GM18502 (cell line): ENCODE data around the gene MPP7.

ENCODE experiments used
- ATAC-seq: cut with Tn5 transposase; IDR thresholded peaks from one replicate; pipeline ENCODE4 v1.9.1; 2021; ENCODE audit warnings: mild to moderate bottlenecking; ENCODE audit not compliant: unreplicated experiment, poor library complexity

Gene MPP7

DNA sequence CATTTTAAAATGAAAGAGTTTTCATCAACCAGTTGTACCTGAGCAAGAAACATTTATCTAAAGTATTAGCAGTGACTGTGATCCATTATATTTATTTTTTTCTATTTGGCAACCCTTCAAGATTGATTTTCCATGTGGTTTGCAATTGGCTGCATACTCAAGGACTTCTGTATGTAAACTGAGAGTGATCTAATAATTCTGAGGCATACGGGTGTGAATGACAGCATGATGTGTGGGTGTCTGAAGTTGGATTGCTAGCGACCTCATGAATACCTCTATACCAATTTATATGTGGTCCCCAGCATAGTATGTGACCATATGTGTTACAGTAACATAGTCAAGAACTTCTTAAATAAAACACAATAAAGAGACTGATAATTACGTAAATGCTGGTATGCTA lies 8.2 kb upstream of the MPP7 start:
- ATAC-seq = no peak

DNA sequence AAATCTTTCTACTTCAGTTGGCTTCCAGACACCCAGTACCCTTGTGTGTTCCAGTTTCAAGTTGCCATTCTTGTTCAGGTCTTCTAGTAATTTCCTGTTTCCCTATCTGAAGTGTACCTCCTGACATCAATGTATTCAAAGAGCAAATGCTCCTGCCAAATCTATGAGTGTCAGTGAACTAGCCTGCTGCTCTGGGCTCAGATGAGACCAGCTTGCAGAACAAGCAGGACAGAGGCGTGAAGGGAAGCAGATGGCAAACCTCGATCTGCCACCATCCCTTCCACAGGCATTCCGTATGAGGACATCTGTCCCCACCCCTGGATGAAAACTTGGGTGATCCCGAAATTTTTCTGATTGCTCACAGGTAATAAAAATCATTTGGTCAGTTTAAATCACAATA lies 4.4 kb upstream of the MPP7 start:
- no peak for ATAC-seq

DNA sequence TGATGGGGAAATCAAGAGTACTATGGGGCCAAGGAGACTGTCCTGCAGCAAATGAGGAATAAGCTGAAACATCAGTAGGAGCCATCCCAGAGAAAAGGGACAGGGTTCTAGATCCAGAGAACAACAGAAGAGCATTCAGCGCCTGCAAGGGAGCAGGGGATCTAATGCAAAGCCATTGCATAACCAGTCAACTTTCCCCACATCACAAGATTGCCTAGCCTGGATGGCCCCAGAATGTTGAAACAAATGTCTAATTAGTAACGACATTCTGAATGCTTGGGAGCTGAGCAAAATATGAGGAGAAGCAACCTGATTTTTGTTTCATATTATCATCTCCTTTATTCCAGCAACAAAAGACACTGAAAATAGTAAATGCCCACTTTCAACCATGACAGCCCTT lies 2.7 kb upstream of the MPP7 start:
- ATAC-seq = no peak

DNA sequence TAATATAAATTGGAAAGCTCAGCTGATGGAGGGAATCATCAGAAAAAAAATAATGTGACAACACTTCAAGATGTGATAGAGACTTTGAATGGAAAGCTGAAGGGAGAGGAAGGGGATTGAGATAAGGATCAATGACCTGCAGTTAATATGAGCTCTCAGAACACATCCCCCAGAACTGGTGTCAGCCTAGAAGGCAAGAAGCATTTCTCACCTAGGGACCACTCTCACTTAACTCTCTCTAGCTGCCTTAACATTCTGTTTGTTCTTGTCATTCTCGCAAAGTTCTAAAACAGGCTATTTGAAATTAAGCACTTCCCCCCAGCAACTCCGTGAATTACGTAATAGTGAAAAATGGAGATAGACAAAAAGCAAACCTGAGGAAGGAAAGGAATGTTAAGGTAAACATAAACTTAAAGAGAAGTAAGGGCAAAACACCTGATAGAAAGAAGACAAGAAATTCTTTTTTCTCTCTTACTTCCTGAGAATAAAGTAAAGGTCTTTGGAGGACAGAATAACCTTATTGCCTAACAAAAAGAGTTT lies 1.2 kb upstream of the MPP7 start:
- ATAC-seq = no peak

DNA sequence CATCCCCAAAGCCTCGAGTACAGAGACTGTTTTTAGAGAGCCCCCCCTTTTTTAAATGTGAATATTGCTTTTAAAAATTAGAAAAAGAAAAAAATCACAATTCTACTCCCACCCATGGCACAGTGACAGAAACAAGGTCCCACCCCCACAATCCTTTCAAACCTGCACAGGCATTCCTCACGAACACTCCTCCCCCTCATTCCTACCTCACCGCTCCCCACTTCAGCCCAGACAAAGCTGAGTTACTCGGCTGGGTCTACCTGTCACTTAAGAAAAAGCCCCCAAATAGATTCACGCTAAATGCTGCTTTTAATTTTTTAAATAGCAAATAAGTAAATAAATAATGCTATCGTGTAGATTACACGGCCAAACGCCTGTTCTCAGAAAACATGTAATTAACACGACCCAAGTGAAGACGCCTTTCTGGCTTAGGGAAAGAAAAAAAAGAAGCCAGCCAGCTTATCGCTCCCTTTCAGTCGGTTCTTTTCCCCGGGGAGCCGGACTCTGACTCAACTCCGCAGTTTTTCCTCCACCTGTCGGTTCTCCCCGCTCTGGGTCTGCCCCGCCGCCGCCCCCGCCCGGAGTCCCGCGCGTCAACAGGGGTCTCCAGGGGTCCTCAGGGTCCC lies 739 bp downstream of the MPP7 start:
- no peak for ATAC-seq

DNA sequence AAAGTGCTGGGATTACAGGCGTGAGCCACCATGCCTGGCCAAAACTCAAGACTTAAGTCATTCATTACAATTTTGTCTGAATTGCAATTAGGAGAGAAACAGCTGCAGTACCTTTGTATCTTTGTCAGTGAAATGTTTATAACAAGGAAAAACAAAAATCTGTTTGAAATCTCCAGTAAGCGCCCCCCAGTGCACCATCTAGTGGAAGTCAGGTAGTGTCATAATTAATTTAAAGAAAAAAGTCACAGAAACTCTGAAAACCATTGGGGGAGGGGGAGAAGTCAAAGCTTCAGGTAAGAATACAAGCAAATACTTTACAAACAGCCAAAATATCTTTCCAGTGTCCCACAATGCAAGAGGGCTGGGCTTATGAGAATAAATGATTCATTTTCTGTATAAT lies 2.8 kb downstream of the MPP7 start:
- ATAC-seq = no peak

DNA sequence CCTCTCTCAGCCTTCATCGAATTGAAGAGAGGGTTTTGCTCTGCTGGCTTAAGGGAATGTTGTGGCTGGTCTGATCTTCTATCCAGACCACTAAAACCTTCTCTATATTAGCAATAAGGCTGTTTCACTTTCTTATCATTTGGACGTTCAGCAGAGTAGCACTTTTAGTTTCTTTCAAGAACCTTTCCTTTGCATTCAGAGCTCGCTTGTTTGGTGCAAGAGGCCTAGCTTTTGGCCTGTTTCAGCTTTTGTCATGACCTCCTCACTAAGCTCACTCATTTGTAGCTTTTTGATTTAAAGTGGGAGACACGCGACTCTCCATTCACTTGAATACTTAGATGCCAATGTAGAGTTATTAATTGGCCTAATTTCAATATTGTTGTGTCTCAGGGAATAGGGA lies 3.9 kb downstream of the MPP7 start:
- no peak for ATAC-seq

DNA sequence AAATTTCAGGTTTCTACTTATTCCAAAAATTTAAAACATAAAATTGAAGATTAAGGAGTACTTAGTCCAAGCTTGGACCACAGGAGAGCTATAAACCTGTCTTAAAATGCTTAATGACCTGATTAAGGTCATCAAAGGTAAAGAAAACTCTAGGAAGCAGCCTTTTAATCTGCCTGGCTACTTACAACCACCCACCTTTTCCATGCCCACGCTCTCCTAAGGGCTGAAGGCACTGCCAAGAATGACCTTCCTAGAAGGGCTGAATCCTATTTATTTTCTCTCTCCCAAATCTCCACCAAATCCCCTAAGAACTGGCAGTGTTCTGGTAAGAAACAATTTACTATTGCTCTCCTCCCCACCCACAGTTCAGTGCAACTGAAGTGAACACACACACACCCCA lies 6.8 kb downstream of the MPP7 start:
- no peak for ATAC-seq

DNA sequence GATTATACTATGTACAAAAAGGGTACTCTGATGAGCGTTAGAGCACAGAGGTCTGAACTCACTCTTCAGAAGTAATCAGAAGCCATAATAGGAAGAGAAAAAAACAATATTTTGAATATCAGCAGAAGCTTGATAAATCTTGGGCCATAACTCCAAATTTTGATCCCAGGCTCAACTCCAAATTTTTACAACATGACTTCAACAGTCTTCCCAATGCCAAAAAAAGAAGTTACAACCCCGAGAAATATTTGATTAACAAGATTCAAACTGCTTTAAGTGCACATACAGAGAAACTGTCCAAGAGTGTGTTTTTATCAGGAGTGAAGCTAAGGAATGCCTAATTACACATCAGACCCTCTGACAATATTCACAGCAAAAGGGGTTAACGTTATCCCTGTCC lies 7.5 kb downstream of the MPP7 start:
- ATAC-seq = no peak

DNA sequence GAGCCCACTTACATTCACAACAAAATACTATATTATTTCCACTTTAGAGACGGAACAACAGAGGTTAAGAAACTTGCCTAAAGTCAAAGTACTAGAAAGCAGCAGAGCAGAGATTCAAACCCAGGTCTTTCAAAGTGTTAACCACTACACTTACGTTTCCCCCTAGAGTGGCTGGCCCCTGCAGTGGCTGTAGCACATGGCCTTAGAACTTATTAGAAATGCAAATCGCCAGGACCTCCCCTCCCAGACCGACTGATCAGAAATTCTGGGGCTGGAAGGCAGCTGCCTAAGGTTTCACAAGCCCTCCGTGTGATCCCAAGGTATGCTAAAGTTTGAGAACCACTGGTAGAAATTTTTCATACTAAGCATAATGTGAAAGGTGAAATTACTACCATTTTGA lies 8.1 kb downstream of the MPP7 start:
- no peak for ATAC-seq

DNA sequence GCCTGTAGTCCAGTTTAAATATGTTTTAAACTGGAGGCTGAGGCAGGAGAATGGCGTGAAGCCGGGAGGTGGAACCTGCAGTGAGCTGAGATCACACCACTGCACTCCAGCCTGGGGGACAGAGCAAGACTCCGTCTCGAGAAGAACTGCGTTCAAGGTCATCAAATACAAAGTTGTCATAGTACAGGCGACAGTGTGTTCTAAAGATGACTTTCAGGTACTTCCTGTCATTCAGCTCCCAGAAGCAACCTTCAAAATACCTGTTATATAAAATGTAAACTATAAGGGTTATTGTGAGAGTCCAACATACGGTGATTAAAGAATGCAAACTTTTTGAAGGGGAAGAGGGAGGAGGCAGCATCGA lies 8.7 kb downstream of the MPP7 start:
- no peak for ATAC-seq

DNA sequence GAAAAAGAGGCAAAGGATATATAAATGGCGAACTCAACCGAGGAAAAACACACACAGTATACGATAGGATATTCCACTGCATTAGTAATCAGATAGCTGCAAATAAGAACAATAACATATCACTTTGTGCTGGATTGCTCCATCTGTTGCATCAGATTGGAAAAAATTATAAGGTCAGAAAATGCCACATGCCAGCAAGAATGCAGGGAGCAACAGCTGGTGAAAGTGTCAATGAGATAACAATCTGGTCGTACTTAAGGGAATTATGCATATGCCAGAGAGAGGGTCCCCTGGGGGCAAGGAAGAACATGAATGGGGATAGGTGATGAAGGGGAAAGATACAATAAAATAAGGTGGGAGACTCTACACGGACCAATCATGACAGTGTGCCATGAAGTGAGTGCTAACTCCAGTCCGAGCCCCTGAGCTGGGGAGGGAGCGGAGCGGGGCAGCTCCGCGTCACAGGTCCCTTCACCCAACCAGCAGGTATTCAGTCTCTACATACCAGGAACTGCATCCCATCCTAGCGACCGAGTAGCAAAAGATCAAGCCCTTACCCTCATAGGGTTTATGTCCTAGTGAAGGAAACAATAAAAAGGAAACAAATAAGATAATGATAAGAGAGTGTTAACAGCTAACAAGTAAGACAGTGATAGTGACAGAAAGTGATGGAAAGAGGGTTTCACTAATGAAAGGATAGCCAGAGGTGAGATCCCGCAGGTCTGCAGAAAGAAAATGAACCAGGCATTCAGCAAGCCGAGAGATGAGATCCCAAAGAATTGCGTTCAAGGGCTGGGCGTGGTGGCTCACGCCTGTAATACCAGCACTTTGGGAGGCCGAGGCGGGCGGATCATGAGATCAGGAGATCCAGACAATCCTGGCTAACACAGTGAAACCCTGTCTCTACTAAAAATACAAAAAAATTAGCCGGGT lies 9.4 kb downstream of the MPP7 start:
- no peak for ATAC-seq

DNA sequence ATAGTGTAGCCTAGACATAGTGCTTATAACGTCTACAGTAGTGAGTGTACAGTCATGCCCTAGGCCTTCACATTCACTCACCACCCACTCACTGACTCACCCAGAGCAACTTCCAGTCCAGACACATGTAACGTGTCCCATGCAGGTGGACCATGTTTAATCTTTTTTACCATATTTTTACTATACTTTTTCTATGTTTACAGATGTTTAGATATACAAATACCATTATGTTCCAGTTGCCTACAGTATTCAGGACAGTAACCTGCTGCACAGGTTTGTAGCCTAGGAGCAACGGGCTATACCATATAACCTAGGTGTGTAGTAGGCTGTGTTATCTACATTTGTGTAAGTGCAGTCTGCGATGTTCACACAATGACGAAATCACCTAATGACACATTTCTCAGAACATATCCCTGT lies 11.0 kb downstream of the MPP7 start:
- ATAC-seq = no peak

DNA sequence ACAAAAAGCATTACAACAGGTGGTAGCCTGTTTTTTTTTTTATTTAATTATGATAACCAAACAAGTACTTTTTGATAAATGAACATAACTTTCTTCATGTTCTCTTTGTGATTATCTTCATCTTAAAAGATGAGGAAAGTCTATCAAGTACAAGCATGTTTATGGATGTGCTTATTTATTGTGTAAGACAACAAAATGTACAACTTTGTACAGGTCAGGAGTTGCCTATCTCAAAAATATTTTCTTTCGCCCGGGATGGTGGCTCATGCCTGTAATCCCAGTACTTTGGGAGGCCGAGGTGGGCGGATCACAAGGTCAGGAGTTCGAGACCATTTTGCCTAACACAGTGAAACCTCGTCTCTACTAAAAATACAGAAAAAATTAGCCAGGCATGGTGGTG lies 17.0 kb downstream of the MPP7 start:
- ATAC-seq = no peak

DNA sequence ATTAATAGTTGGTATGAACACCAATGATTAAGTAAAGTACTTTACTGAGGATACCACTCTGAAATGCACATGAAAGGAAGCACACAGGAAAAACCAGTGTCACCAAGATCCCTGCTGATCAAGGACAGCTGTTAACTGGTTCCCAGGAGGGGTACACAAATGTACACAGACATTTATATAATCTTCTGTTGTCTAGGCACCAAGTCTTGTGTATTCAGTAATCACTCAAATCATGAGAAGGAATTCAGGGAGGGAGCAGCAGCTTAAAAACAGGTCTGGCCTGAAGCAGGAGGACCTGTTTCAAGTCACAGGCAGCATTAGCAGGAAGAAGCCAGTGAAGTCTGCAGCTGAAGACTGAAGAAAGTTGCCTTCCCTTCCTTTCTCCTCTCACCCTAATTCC lies 18.7 kb downstream of the MPP7 start:
- ATAC-seq = no peak

DNA sequence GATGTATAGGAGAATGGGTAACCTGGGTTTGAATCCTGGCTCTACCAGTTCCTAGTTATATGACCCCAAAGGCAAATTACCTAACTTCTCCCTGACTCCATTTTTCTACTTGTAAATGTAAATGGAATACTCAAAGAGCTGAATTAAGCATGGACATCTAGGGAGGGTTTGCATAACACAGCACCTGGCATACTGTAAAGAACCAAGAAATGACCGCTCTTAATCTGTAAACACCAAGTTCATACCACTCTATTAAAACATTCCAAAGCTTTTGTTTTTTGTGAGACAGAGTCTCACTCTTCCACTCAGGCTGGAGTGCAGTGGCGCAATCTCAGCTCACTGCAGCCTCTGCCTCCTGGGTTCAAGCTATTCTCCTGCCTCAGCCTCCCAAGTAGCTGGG lies 19.6 kb downstream of the MPP7 start:
- no peak for ATAC-seq

DNA sequence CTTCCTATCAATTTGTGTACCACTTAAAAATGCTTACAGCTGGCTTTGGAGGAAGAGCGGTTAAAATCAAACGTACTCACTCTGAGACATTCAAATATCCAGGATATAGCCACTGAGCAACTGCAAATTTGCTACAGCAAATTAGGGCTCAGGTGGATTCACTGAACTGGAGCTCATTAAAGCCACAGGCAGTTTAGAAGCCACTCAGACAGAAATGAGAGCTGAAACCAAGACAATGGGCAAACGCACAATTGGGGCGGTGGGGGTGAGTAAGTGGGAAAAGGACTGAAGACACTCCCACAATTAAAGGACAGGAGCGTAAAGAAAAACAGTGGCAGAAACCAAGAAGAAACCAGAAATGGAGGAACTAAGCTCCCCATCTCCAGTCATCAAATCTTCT lies 20.5 kb downstream of the MPP7 start:
- no peak for ATAC-seq

DNA sequence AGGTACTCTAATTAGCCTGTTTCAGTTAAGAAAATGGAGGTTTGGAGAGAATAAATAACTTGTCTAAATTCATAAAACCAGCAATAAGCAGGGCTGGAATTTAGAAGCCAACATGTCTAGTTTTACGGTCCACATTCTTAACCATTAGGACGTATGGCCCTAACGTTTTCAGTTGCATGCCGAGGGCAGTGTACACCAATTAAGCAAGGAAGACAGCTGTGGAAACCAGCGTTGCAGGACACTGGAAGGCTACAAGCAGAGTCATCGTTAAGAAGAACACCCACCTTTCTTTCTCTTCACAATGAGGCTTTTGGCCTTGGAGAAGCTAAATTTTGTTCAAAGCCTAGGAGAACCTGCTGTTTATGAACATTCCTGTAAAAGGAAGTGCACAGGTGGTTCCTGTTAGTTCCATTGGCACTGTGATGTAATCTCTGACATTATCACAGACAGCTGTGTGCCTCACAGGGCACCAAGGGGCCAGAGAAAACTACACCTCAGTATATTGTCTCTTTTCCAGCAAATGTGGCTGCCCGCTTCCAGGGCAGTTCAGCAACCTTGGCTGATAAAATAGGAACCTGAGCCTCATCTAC lies 21.0 kb downstream of the MPP7 start:
- ATAC-seq = no peak

DNA sequence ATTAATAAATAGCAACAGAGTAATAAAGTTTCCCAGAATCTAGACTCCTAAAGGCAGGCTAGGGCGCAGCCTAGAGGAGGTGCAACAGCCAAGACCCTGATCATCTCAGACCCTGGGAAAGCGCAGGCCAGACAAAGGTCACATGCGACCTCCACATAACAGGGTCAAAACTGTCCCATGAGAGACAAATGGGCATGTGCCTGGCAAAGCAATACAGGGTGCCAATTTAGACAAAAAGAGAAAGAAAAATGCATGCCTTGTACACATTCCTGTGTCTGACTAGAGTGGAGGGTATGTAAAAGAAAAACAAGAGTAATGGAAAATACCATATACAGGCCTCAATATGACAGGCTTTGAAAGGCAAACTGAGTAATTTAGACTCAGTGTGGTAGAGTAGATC lies 22.2 kb downstream of the MPP7 start:
- ATAC-seq = no peak

DNA sequence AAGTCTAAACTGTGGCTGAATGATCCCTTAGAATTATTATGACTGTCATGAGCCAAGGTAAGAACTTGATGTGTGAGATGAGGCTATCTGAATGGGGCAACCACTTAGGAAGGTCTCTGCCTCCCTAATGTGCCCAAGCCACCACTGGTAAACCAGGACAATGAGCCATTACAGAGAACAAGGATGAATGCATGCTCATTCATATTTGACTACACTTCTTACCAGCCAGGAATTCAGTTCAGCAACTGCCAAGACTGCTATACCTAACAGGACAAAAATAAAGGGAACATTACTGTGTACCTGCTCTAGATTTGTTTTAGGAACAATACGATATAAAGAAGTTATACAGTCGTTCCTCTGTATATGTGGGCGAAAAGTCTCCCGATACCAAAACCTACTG lies 23.0 kb downstream of the MPP7 start:
- no peak for ATAC-seq

DNA sequence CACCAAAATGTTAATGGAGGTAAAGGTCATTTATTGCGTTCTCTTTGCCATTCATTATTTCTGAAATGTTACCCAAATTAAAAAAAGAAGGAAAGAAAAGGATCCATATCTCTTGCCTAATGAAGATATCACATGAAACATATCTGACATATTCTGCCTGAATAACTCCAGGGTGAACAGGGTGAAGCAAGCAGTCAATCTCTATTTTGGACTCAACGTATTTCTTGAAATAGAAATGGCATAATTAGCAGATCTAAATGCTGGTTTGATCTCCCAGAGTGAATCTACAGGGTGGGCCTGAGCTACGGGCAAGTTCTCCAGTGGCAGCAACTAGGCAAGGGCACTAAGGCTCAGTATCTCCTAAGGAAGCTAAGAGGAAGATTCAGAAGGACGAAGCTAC lies 24.0 kb downstream of the MPP7 start:
- ATAC-seq = no peak
